ENCODE measurements around the gene ZNF346.

GRCh38 chr5:177083357-177083756, 60.9 kb downstream of the ZNF346 start:
- no peak for TF ChIP-seq CTCF (conservative IDR thresholded peaks at IDR 0.05 in 1 of 2, IDR thresholded peaks at IDR 0.05 in 1 of 2; ENCODE audit: extremely low read depth in 1 of 2, insufficient read depth in 1 of 2, low read depth in 1 of 2, low read length in 2 of 2)
- no peak for TF ChIP-seq EZH2 (IDR thresholded peaks at IDR 0.05; ENCODE audit: borderline replicate concordance, low read length)

Measured in mammary epithelial cell (primary cell).